ENCODE data around the gene HS6ST1.

DNA sequence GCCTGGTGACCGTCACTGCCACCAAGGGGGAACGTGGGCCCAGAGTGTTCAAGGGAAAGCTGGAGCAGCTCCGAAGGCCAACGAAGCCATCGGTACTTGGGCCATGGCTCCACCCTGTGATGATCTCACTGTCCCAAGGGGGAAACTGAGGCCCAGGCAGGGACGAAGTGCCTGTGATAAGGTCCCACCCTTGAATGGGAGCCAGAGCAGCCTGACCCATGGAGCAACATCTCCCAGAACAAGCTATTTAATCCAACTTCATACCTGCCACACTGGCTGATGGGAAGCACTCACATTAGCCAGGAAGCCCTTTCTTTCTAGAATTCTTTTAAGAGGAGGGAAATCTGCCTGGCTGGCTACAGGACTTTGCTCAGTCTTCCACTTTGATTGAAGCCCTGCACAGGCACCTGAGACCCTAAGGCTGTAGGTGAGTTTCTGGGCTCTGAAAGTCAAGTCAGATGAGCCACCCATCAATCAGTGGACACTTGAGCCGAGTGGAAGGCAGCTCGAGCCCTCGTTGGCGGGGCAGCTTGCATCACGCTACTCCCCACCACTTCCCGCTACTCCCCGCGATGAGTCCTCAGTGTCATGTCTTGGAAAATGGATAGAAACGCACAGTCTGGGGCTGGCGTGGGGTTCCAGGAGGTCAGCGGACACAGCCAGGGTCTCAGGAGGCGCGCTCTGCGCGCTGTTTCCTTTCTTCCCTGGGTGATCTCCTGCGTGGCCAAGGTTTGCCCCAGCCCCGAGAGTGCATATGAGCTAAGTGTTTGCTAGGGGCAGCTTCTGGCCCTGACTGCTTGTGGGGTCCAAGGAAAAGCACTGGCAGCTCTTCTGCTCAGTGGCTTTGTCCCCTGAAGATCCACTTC, 2.5 kb upstream of the HS6ST1 start:
- TF ChIP-seq, protein P1, sequence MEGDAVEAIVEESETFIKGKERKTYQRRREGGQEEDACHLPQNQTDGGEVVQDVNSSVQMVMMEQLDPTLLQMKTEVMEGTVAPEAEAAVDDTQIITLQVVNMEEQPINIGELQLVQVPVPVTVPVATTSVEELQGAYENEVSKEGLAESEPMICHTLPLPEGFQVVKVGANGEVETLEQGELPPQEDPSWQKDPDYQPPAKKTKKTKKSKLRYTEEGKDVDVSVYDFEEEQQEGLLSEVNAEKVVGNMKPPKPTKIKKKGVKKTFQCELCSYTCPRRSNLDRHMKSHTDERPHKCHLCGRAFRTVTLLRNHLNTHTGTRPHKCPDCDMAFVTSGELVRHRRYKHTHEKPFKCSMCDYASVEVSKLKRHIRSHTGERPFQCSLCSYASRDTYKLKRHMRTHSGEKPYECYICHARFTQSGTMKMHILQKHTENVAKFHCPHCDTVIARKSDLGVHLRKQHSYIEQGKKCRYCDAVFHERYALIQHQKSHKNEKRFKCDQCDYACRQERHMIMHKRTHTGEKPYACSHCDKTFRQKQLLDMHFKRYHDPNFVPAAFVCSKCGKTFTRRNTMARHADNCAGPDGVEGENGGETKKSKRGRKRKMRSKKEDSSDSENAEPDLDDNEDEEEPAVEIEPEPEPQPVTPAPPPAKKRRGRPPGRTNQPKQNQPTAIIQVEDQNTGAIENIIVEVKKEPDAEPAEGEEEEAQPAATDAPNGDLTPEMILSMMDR (conservative IDR thresholded peaks at IDR 0.05; ENCODE audit: low read depth, low read length), result no peak
- TF ChIP-seq EZH2 (IDR thresholded peaks at IDR 0.05; ENCODE audit: borderline replicate concordance, low read depth, low read length, poor library complexity, severe bottlenecking), result no peak

All from A673 (cell line).